GM12872 (cell line): ENCODE results near the gene FOXP1.

Experiments used
- TF ChIP-seq, protein P1 (sequence below): IDR thresholded peaks from 3 replicates; pipeline ENCODE4 v1.5.1; 2011; ENCODE audit warnings: low read depth, mild to moderate bottlenecking, low read length, moderate library complexity; ENCODE audit not compliant: insufficient read depth

Gene FOXP1

DNA sequence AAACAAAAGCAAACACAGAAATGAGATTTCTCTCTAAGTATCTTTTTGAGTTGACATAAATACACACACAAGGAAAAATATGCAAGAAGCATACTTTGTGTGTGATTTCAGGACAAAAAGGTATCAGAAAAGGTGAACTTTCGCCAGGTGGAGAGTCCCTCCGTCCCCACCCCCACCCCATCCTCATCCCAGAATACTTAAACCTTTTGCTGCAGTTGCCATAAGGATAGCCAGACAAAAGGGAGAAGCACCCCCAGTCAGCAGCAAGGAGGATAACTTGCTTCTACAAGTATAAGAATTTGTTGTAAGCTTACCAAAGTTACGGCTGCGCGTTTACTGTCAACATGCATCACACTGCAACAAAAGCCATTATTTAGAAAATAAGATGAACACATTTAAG is 10.3 kb downstream of the FOXP1 start:
- TF ChIP-seq, protein P1, sequence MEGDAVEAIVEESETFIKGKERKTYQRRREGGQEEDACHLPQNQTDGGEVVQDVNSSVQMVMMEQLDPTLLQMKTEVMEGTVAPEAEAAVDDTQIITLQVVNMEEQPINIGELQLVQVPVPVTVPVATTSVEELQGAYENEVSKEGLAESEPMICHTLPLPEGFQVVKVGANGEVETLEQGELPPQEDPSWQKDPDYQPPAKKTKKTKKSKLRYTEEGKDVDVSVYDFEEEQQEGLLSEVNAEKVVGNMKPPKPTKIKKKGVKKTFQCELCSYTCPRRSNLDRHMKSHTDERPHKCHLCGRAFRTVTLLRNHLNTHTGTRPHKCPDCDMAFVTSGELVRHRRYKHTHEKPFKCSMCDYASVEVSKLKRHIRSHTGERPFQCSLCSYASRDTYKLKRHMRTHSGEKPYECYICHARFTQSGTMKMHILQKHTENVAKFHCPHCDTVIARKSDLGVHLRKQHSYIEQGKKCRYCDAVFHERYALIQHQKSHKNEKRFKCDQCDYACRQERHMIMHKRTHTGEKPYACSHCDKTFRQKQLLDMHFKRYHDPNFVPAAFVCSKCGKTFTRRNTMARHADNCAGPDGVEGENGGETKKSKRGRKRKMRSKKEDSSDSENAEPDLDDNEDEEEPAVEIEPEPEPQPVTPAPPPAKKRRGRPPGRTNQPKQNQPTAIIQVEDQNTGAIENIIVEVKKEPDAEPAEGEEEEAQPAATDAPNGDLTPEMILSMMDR = no peak

GRCh38 chr3:71570546-71570945 is 13.0 kb downstream of the FOXP1 start:
- TF ChIP-seq, protein P1 = no peak

DNA sequence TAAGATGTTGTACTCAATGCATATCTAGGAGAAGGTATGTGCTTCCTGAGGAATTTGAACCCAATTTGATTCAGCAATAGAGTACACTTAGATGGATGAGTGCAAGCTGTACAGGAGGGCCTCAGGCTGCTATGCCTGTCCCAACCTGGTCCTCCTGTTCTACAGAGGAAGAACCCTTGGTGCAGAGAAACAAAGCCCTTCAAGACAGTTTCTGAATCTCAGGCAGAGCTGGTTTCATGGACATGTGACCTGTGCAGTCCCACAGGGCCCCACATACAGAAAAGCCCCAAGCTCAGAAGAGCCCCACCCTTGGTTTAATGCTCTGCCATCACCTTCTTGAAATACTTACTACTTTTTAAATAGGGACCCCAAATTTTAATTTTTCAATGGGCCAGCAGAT is 15.3 kb downstream of the FOXP1 start:
- TF ChIP-seq, protein P1 = no peak

DNA sequence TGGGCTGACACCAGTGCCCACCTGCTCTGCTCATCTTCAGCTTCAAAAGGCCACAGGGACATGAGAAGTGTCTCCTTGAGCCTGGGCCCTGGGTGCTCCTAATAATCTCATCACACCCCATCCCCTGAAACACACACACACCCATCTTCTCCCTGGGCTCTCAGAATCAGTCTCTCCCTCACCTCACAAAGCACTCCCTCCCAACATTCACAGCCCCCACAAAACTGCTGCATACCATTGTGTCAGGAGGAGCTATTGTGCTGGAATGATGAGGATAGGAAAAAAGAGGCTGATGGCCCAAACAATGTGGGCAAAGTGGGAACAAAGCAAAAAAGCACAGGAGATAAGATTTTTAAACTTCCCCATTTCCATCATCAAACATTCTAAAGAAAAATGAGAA is 16.8 kb downstream of the FOXP1 start:
- TF ChIP-seq, protein P1 = no peak

DNA sequence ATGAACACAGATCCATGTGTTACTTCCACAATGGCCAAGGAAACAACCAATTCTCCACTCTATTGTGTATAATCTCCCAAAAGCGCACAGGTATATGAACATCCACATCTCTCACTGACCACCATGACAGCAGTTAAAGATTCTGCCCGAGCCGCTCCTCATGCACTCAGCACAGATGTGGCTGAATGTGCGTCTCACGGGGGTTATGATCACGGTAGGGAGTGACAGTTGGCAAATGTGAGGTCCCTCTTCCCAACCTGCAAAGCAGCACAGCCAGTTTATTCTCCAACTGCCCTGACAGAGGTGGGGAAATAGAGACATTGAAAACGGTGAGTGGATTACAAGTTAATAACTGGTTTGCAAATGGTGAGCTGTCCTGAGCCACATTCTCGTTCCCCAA is 17.6 kb downstream of the FOXP1 start:
- TF ChIP-seq, protein P1 = no peak

GRCh38 chr3:71565316-71565715 is 18.2 kb downstream of the FOXP1 start:
- TF ChIP-seq, protein P1 = no peak

GRCh38 chr3:71564361-71564760 is 19.2 kb downstream of the FOXP1 start:
- TF ChIP-seq, protein P1 = no peak

DNA sequence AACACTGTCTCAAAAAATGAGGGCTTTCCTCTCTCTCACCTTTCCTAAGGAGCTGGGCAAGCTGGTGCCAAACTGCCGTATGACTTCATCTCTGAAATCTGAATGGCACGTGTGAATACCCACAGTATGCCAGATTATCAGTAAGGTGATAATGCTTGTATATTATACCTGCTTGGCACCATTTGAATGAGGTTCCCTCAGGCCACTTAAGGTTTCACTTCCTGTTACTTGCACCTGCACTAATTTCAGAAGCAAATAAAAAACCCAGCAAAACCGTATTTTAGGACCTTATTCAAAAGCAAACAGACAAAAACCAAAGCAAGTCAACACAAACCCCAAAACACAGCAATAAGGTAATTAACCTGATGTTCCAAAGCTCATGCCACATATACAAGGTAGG is 19.7 kb downstream of the FOXP1 start:
- TF ChIP-seq, protein P1 = no peak
